Gastroesophageal sphincter (tissue), 3 donors: ENCODE data around the gene PDHA2.

Source experiments
- POLR2A ChIP-seq, 2 donors: fragments of 450-650 bp; IDR thresholded peaks; one replicate each; pipeline ENCODE4 v1.6.1; 2017; ENCODE audit warnings: antibody characterized with exemption in 2 of 2, mild to moderate bottlenecking in 2 of 2, moderate library complexity in 1 of 2
- TF ChIP-seq, protein P1 (sequence below), 4 experiments: fragments of 200-600 bp in 2 of 4; fragments of 450-650 bp in 2 of 4; sonication (generic) in 1 of 4; IDR thresholded peaks; one replicate each; pipeline ENCODE4 v1.5.1; 2017 to 2019; ENCODE audit warnings: antibody characterized with exemption in 4 of 4, mild to moderate bottlenecking in 2 of 4, moderate library complexity in 2 of 4

DNA sequence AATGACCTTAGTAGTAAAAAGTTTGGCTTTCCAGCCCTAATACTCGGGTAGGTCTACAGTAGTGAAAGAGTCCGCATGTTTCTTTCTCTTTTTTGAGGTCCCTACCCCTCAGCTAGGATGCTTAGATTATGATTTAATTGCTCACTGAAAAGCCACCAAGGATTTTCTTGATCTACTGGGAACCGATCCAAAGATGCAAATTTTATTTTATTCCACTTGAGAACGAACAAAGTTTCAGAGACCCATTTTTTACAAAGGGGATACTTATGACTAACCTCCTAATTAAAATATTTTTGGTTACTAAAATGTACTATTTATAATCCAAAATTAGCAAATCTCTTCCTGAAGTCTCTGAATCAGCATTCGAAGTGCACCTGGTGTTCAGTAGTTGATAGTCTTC lies 14.3 kb upstream of the PDHA2 start:
- TF ChIP-seq, protein P1, sequence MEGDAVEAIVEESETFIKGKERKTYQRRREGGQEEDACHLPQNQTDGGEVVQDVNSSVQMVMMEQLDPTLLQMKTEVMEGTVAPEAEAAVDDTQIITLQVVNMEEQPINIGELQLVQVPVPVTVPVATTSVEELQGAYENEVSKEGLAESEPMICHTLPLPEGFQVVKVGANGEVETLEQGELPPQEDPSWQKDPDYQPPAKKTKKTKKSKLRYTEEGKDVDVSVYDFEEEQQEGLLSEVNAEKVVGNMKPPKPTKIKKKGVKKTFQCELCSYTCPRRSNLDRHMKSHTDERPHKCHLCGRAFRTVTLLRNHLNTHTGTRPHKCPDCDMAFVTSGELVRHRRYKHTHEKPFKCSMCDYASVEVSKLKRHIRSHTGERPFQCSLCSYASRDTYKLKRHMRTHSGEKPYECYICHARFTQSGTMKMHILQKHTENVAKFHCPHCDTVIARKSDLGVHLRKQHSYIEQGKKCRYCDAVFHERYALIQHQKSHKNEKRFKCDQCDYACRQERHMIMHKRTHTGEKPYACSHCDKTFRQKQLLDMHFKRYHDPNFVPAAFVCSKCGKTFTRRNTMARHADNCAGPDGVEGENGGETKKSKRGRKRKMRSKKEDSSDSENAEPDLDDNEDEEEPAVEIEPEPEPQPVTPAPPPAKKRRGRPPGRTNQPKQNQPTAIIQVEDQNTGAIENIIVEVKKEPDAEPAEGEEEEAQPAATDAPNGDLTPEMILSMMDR (IDR thresholded peaks at IDR 0.05) = no peak
- TF ChIP-seq POLR2A (IDR thresholded peaks at IDR 0.05) = no peak
